HUDEP-2 (cell line): ENCODE results near the gene SOX30.

ENCODE experiments used
- DNase-seq, 76 experiments: peaks; one replicate each; lab custom pipeline; 2025; ENCODE audit not compliant: unreplicated experiment in 76 of 76; lab: John Stamatoyannopoulos, UW

The SOX30 gene

DNA sequence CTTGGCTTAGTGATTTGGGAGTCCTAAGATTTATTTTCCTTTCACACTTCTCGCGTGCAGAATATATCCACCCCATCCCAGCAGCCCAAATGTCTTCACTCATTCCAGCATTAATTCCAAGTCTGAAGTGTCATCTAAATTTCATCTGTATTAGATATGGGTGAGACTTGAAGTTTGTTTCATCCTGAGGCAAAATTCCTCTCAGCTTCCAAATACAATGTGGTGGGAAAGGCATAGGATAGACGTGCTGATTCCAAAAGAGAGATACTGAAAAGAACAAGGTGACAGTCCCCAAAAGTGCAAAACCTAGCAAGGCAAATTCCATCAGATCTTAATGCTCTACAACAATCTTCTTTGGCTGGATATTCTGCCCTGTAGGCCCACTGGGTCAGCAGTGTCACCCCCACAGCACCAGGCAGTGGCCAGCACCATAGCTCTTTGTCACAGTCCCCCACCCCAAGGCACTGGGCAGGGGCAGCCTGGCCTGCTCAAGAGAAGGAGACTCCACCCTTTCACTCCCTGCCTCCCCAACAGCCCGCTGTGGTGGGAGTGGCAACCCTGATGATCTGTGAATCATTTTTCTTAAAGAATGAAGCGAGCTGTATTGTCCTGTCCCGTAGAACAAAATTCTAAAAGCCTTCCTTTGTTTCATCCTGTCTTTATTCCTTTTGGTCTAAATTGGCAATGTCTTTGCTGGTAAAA, 74.0 kb downstream of the SOX30 start:
- no peak for DNase-seq

GRCh38 chr5:157576678-157577077, 75.6 kb downstream of the SOX30 start:
- no peak for DNase-seq
